ENCODE data around the gene CTPS1.
A peak's percentile ranks its signal among the peaks of the same experiment; 100 is the strongest.

The CTPS1 gene

GRCh38 chr1:40966417-40966816 lies 13.1 kb upstream of the CTPS1 start:
- DNase-seq (ENCODE audit: low read depth): no peak

GRCh38 chr1:40969445-40969844 lies 10.1 kb upstream of the CTPS1 start:
- DNase-seq (ENCODE audit: low read depth): no peak

- no peak for DNase-seq (ENCODE audit: low read depth)
Measured at GRCh38 chr1:40971966-40972365, 7.5 kb upstream of the CTPS1 start.

- DNase-seq (ENCODE audit: low read depth): peak; percentile 51
Measured at GRCh38 chr1:40973912-40974311, 5.6 kb upstream of the CTPS1 start.

- no peak for DNase-seq (ENCODE audit: low read depth)
Measured at GRCh38 chr1:40974945-40975344, 4.6 kb upstream of the CTPS1 start.

GRCh38 chr1:40976952-40977690 lies 2.4 kb upstream of the CTPS1 start:
- DNase-seq (ENCODE audit: low read depth): peak; percentile 99

GRCh38 chr1:40977716-40978115 lies 1.8 kb upstream of the CTPS1 start:
- peak; percentile 82 for DNase-seq (ENCODE audit: low read depth)

- no peak for DNase-seq (ENCODE audit: low read depth)
Measured at GRCh38 chr1:40978886-40979240, 633 bp upstream of the CTPS1 start.

- no peak for DNase-seq (ENCODE audit: low read depth)
Measured at GRCh38 chr1:40980068-40980452, 564 bp downstream of the CTPS1 start.

- DNase-seq (ENCODE audit: low read depth): peak; percentile 59
Measured at GRCh38 chr1:40980453-40981121, 1.1 kb downstream of the CTPS1 start.

GRCh38 chr1:40981691-40982448 lies 2.4 kb downstream of the CTPS1 start:
- peak; percentile 72 for DNase-seq (ENCODE audit: low read depth)

GRCh38 chr1:40982721-40983120 lies 3.2 kb downstream of the CTPS1 start:
- DNase-seq (ENCODE audit: low read depth): peak; percentile 60

- peak; percentile 35 for DNase-seq (ENCODE audit: low read depth)
Measured at GRCh38 chr1:40983286-40983685, 3.8 kb downstream of the CTPS1 start.

- peak; percentile 70 for DNase-seq (ENCODE audit: low read depth)
Measured at GRCh38 chr1:40984066-40984465, 4.6 kb downstream of the CTPS1 start.

GRCh38 chr1:40984531-40984930 lies 5.0 kb downstream of the CTPS1 start:
- DNase-seq (ENCODE audit: low read depth): no peak

GRCh38 chr1:40985161-40985560 lies 5.7 kb downstream of the CTPS1 start:
- DNase-seq (ENCODE audit: low read depth): no peak

GRCh38 chr1:40985875-40986274 lies 6.4 kb downstream of the CTPS1 start:
- no peak for DNase-seq (ENCODE audit: low read depth)

GRCh38 chr1:40986328-40986783 lies 6.9 kb downstream of the CTPS1 start:
- no peak for DNase-seq (ENCODE audit: low read depth)

- DNase-seq (ENCODE audit: low read depth): peak; percentile 36
Measured at GRCh38 chr1:40986956-40987355, 7.5 kb downstream of the CTPS1 start.

GRCh38 chr1:40987439-40988276 lies 8.2 kb downstream of the CTPS1 start:
- DNase-seq (ENCODE audit: low read depth): no peak

- no peak for DNase-seq (ENCODE audit: low read depth)
Measured at GRCh38 chr1:40988280-40988679, 8.8 kb downstream of the CTPS1 start.

GRCh38 chr1:40989066-40989465 lies 9.6 kb downstream of the CTPS1 start:
- DNase-seq (ENCODE audit: low read depth): no peak

Measured in EH (cell line).